PFSK-1 (cell line): ENCODE data around the gene TNNI3K.

ENCODE experiments used
- FOXP2 ChIP-seq: optimal IDR thresholded peaks from 2 replicates; pipeline ENCODE3; 2011; ENCODE audit warnings: borderline replicate concordance, control low read depth, inconsistent platforms; ENCODE audit not compliant: insufficient read depth; ENCODE audit errors: extremely low read length, extremely low read depth
- POLR2AphosphoS5 ChIP-seq: IDR thresholded peaks from 2 replicates; pipeline ENCODE4 v1.6.1; 2012; ENCODE audit warnings: low read depth, mild to moderate bottlenecking, control low read depth, low read length, moderate library complexity
- SIN3A ChIP-seq: IDR thresholded peaks from 2 replicates; pipeline ENCODE4 v1.6.1; 2012; ENCODE audit warnings: mild to moderate bottlenecking, low read length, moderate library complexity, borderline replicate concordance; ENCODE audit not compliant: insufficient read depth
- TAF1 ChIP-seq: IDR thresholded peaks from 2 replicates; pipeline ENCODE4 v1.6.1; 2012; ENCODE audit warnings: low read length, control low read depth, borderline replicate concordance; ENCODE audit not compliant: insufficient read depth
- TF ChIP-seq, protein P1 (sequence below), 2 experiments: IDR thresholded peaks; 2 replicates each; pipeline versions ENCODE4 v1.6.1 to v1.8.0; 2011 to 2012; ENCODE audit warnings: low read depth in 2 of 2, low read length in 2 of 2, control low read depth in 1 of 2, inconsistent platforms in 1 of 2, mild to moderate bottlenecking in 1 of 2, moderate library complexity in 1 of 2; ENCODE audit not compliant: insufficient read depth in 1 of 2

Gene TNNI3K

GRCh38 chr1:74480068-74480467 is 244.9 kb downstream of the TNNI3K start:
- no peak for TF ChIP-seq SIN3A
- TF ChIP-seq POLR2AphosphoS5: no peak

- TF ChIP-seq, protein P1, sequence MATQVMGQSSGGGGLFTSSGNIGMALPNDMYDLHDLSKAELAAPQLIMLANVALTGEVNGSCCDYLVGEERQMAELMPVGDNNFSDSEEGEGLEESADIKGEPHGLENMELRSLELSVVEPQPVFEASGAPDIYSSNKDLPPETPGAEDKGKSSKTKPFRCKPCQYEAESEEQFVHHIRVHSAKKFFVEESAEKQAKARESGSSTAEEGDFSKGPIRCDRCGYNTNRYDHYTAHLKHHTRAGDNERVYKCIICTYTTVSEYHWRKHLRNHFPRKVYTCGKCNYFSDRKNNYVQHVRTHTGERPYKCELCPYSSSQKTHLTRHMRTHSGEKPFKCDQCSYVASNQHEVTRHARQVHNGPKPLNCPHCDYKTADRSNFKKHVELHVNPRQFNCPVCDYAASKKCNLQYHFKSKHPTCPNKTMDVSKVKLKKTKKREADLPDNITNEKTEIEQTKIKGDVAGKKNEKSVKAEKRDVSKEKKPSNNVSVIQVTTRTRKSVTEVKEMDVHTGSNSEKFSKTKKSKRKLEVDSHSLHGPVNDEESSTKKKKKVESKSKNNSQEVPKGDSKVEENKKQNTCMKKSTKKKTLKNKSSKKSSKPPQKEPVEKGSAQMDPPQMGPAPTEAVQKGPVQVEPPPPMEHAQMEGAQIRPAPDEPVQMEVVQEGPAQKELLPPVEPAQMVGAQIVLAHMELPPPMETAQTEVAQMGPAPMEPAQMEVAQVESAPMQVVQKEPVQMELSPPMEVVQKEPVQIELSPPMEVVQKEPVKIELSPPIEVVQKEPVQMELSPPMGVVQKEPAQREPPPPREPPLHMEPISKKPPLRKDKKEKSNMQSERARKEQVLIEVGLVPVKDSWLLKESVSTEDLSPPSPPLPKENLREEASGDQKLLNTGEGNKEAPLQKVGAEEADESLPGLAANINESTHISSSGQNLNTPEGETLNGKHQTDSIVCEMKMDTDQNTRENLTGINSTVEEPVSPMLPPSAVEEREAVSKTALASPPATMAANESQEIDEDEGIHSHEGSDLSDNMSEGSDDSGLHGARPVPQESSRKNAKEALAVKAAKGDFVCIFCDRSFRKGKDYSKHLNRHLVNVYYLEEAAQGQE (IDR thresholded peaks at IDR 0.05; ENCODE audit: insufficient read depth in 1 of 2, low read depth in 2 of 2, low read length in 2 of 2): no peak
- TF ChIP-seq TAF1: no peak
- no peak for TF ChIP-seq FOXP2
- TF ChIP-seq POLR2AphosphoS5: no peak
- TF ChIP-seq SIN3A: no peak
These were observed 246.4 kb downstream of the TNNI3K start for GRCh38 chr1:74481607-74482006.

DNA sequence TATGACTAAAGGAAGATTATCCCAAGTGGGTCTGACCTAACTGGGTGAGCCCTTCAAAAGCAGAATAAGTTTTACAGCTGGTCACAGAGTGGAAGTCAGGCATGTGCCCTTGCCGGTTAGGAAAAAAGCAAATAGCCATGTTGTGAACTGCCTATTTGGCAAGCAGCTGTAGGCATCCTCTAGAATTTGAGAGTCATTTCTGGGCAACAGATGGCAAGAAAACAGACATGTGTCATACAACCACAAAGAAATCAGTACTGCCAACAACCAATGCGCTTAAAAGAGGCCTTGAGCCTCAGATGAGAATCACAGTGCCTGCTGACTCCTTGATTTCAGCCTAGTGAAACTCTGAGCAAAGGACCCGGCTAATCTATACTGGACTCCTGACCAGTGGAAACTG is 250.4 kb downstream of the TNNI3K start:
- TF ChIP-seq TAF1: no peak
- no peak for TF ChIP-seq FOXP2
- no peak for TF ChIP-seq SIN3A
- TF ChIP-seq POLR2AphosphoS5: no peak
- TF ChIP-seq, protein P1 (IDR thresholded peaks at IDR 0.05; ENCODE audit: insufficient read depth in 1 of 2, low read depth in 2 of 2, low read length in 2 of 2): no peak

GRCh38 chr1:74486036-74486435 is 250.8 kb downstream of the TNNI3K start:
- TF ChIP-seq POLR2AphosphoS5: no peak
- TF ChIP-seq, protein P1 (IDR thresholded peaks at IDR 0.05; ENCODE audit: insufficient read depth in 1 of 2, low read depth in 2 of 2, low read length in 2 of 2): no peak
- TF ChIP-seq SIN3A: no peak
- no peak for TF ChIP-seq TAF1
- no peak for TF ChIP-seq FOXP2

GRCh38 chr1:74496669-74497068 is 261.5 kb downstream of the TNNI3K start:
- TF ChIP-seq POLR2AphosphoS5 (no peak), TAF1 (no peak), SIN3A (no peak), FOXP2 (no peak)
- TF ChIP-seq, protein P1 (IDR thresholded peaks at IDR 0.05; ENCODE audit: insufficient read depth in 1 of 2, low read depth in 2 of 2, low read length in 2 of 2): no peak
